GM18861 (cell line): ENCODE measurements around the gene LTF.

Experiments
- ATAC-seq: cut with Tn5 transposase; IDR thresholded peaks from one replicate; pipeline ENCODE4 v1.9.1; 2021; ENCODE audit not compliant: unreplicated experiment

The LTF gene

DNA sequence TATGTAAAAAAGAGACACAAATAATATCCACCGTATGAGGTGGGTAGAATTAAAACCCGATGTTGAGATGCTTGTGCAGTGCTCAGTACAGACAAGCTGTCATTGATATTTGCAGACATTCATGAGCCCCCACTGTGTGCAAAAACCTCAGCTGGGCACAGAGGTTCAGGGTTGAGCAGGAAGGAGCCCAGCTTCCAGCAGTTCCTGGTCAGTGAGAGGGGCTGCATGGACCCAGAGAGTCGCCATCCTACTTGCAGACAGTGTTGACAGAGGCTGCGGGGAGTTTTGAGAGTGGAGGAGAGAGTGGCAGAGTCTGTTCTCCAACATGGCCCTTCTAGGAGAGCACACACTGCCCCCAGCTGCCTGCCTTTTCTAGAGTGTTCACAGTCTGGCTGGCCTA lies 6.1 kb upstream of the LTF start:
- no peak for ATAC-seq

DNA sequence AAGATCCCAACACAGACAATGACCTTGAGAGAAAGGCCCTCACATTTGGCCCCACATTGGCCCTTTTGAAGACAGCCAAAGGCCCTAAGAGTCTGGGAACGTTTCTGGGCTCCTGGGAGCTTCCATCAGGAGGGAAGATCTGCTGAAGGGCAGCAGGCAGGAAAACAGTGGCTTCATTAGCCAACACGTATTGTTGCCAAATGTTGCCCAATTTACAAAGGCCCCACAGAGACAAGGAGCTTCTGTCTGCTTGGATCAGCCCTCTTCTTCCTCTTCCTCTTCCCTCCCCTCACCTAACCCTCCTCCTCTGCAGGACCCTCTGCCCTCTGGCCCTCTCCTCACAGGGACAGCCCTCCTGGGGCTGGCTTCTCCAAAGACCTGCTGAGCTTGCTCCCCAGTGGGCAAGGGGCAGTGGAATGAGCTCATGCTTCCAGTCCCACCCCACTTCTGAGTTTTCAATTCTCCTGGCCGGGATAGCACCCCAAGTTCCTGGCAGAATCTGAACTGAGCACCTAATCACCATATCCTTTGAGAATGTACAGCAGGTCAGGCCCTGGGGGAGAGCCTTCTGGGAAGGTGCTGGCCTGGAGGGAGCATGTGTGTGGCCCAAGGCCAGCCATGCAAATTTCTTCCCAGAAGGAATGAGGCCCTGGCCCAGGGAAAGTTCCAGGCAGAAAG lies 5.1 kb upstream of the LTF start:
- ATAC-seq: no peak

DNA sequence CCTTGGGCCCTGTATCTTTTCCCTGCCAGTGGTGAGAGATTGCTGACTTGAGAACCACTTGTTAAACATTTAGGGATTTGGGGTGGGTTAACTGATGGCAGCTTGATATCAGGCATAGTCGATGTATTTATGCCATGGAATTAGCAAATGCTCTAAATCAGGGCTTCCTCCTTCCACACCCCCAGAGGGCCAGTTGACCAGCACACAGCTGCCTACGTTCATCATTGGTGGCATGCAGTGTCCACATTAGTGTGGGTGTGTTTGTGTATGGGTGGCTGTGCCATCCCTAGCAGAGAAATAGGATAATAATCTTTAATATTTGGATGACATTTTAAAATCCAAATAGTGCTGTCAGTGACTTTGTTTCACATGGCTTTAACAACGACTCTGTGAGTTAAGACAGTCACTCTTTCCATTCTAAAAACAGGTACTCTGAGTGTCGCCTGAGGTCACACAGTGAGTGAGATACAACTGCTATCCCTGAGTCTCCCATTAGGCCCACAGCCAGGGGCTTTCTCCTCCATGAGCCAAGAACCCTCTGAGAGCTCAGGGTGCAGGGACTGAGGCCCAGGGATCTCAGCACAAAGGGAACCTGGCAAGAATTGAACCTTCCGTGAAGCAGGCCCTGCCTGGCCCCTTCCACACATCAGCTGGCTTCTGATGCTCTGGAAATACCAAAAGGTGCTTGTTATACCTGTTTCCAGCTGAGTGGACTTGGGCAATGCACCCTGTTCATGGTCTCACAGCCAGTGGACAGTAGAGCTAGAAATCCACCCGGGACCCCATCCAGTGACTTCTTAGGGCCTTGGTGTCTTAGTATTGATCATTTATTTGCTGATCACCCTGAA lies 4.3 kb upstream of the LTF start:
- ATAC-seq: no peak

DNA sequence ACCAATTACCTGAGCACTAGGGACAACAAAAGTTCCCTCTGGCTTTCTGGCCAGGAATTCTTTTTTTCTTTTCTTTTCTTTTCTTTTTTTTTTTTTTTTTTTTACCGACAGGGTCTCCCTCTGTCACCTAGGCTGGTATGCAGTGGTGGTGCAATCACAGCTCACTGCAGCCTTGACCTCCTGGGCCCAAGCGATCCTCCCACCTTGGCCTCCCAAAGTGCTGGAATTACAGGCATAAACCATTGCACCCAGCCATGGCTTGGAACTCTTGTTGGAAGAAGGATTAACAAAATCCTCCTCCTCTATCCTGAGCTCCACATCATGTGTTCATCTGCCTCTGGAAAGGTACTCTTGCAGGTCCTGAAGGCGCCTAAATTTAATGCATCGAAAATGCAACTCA lies 2.9 kb upstream of the LTF start:
- no peak for ATAC-seq

DNA sequence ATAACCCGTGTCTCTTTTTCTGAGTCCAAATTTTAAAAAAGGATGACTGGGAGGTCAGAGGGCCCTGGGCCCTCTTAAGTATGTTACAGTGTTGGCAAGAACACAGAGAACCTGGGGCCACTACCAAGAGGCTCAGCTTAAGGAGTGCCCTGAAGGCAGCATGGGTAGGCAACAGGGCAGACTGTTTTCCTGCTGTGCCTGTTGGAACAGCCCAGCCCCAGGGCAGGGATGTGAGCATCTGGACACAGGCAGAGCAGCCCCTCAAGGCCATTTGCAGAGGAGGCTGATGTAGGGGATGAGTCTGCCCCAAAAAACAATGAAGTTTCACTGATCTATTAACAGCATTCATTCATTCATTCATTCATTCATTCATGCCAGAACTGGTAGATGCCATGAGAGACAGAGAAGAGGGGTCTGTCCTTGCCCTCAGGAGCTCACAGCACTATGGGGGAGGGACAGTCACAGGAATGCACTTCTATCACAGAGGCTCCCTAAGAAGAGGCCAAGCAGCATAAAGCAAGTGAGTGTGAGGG lies 2.2 kb upstream of the LTF start:
- no peak for ATAC-seq

DNA sequence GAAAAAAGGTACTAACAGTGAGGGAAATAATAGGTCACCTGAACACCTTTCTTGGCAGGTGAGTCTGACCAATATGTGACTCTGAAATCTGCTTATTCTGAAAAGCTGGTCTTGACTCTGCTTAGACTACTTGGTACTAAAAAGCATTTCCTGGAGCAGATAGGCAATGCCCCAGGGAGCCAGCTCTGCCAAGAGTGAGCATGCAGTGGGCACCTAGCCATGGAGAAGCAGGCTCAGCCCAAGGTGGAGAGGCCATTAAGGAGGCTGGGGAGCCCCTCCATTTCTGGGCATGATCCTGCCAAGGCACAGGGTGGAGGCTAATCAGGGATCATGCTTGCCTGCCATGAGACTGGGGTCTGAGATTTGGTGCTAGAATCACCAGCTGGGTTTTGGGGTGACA lies 1.6 kb upstream of the LTF start:
- no peak for ATAC-seq

DNA sequence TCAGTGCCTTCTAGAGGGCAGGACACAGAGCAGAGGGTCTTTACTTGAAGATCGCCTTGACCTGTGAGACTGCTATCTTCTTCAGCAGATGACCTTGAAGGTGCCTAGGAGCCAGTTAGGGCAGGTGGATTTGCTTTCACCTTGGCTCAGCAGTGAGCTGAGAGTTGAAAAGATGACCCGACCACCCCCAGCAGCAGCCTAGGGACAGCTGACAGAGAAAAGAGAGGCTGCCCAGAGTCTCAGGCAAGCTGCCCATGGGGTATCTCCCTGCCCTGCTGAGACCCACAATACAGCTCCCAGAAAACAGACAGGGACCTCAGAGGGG lies 453 bp upstream of the LTF start:
- ATAC-seq: no peak

DNA sequence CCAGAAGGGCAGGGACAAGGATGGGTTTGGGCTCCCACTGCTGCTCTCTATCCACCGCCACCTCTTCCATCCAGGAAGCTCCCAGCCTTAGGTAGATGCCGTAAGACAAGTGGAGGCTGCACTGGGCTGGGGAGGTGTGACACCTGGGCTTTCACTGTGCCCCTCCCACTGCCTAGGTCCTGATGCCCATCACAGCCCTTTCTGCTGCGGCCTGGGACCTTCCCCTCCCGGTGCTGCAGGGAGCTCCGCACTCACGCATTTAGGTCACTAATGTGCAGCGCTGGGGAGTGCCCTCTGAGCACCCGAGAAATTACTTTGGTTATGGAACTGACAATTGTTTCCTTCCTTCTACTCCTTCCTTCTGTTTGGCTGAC lies 850 bp downstream of the LTF start:
- ATAC-seq: no peak

DNA sequence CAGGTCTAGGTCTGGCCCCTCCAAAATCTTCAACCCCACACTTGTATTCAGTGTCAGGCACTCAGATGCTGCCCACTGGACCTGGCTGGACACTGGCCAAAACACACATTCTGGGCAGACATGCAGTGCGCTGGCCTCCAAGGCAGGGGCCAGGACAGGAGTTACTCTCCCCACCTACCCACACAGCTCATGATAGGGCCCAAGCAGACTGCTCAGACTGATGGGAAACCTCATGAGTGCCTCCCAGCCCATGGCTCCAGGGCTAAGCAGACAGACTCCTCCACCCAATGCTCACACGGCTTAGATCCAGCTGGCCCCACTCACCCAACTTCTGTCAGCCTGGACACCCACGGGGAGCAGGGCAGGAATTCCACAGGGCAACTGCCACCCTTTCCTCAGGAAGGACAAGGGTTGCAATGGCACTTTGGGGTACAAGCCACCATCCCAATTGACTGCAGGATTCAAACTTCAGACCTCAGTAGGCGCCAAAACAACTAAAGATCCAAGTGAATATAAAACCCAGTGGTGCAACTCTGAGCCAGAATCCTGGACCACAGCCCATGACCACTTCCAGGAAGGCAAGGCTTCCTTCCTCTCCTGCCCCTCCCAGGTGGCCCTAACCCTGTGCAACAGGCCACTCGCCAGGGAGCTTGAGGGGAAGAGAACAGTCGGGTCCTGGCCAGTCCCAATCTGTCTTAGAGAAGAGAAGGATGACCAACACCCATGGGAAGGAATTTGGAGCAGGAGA lies 1.4 kb downstream of the LTF start:
- no peak for ATAC-seq

DNA sequence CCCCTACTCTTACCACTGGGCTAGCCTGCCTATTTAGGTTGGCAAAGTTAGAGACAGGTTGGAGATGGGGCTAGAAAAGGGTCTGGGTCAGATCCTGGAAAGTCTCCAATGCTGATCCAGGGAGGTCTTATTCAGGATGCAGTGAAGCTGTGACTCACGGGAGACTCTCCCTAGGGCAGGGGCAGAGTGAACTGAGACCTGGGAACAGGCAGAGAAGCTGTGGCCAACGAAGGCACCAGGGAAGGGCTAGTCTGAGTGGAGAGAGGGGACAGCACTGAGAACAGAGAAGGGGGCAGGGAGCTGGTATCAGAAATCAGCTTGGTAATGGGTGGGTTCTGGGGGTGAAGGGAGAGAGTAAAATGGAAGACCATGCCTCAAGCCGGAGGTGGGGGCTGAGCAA lies 2.2 kb downstream of the LTF start:
- ATAC-seq: no peak

DNA sequence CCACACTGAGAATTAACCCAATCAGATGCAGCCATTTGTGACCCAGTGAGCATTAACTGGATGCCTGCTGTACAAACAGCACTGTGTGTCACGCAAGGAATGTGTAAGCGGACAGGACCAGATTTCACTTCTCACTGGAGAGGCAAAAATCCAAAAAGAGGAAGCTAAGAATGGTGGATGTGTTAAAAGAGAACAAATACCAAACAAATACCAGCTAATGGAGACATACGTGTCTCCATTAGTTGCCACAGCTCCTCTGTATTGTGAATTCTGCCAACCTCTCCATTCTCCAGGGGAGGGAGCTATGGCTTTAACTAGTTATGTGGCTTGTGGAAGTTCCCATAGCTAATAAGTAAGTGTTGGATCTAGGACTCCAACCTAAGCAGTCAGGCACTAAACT lies 2.6 kb downstream of the LTF start:
- no peak for ATAC-seq

DNA sequence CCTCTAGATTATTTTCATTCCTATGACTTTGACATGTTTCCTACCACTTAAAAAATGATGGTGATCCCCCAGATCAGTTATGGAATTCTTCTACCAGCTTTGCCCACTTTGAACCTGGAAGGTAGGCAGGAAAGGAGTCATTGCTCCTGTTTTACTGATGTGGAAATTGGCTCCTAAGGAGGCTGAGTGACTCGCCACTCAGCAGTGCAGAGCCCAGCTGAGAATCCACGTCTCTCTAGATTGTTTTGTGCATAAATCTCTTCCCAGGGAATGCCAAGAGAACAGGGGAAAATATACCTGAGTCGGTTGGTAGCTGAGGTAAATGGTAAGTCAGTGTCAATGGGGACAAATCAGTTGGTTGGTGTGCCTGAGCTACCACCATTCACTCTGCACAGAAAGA lies 4.7 kb downstream of the LTF start:
- no peak for ATAC-seq

DNA sequence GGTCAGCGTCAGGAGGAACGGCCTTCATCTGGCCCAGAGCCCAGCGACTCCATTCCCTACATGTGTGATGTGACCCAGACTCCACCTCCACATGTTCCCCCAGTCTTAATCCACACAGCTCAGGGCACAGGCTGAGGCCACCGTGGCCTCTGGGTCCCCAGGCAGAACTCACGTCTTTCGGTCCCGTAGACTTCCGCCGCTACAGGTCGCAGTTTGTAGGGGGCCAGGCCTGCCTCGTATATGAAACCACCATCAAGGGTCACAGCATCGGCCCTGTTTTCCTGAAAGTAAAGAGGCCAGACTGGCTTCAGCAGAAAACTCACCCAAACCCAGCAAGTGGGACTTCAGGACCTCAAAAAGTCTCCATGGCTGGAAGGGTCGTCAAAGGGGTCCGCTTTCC lies 8.6 kb downstream of the LTF start:
- no peak for ATAC-seq

DNA sequence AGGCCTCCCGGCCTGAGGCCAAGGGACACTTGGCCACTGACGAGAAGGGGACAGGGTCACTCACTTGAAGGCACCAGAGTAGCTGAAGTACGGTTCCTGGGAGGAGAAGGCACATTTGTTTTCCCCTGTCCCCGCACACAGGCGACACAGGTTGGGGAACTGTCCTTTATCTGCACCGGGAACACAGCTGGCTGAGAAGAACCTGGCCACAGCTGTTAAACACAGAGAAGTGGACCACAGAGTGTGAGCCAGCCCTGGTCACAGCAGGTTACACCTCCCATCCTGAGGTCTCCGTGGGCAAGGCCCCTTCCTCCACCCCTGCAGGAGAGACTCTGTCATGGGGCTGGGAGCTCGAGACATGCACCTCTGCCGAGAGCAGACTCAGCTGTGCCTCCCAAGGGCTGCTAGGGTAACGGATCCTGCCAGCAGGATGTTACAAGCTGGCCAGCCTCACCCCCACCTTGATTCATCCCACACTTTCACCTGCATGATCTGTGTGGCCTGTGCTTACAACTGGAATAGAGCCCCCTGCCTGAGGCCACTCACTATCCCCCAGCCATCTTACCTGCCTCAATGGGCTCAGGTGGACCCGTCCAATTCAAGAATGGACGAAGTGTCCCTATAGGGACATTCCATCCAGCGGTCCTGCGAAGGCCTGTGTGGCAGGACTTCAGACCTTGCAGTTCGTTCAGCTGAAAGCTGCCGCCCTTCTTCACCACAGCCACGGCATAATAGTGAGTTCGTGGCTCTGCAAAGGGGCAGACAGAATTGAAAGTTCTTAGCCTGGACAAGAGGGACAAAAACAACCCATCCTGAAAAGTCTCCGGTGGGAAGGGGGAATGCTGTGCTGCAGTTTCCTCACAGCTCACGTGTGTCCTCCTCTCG lies 9.2 kb downstream of the LTF start:
- no peak for ATAC-seq

DNA sequence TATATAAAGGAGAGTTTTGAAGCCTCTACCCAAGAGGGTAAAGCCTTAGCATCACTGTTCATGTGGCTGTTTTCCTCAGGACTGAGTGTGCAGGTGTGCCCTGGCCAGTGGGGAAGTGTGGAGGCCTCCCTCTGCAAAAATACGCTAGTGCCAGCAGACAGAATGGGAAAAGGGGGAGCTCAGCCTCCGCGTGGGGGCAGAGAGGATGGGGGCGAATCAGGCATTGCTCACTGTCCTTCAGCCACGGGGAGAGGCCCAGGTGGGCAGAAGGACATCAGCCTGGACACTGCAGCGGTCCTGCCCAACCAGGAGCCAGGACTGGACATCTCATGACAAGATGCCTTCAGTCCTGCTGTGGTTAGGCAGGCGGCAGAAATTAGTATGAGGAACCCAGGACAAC lies 10.1 kb downstream of the LTF start:
- ATAC-seq: no peak

DNA sequence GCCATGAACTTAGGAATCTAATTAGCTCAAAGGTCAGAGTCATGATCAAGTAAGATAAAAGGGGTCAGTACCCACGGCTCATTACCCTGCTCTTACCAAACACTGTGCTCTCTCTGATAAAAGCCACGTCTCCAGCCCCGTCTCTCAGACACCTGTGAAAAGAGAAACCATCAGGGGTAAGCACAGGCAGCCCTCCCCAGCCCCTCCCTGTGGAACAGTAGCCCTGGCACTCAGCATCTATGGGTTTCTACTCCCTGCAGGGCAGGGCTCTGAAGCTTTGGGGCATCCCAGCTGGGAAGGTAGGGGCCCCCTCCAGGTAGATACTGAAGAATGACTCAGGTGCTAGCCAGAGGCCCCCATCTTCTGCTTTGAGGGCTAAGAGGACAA lies 10.5 kb downstream of the LTF start:
- ATAC-seq: no peak

DNA sequence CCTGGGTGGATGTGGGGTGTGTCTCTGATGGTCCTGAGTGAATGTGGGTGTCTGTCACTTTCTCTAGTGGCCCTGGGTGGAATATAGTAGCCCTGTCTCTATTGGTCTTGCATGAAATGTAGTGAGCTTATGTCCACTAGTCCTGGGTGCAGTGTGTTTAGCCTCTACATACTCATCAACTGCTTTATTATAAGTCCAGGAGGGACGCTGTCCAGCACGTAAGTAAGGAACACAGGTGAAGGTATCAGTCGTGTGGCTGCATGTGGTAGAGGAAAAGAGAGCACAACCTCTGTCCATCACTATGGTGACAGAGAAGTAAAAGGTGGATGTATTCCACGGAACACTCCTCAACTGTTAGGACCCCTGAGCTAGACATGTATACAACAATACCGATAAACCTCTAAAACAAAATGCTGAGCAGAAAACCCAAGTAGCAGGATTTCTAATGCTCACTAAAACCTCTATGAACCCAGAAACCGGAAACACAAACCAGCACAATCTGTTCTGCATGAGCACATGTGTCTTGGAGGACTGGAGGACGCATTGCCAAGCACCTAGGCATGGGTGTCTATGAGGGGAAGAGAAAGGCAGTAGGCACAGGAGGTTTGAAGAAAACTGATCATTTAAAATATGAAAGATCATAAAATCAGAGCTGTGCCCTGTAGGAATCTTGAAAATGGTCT lies 11.0 kb downstream of the LTF start:
- ATAC-seq: no peak

DNA sequence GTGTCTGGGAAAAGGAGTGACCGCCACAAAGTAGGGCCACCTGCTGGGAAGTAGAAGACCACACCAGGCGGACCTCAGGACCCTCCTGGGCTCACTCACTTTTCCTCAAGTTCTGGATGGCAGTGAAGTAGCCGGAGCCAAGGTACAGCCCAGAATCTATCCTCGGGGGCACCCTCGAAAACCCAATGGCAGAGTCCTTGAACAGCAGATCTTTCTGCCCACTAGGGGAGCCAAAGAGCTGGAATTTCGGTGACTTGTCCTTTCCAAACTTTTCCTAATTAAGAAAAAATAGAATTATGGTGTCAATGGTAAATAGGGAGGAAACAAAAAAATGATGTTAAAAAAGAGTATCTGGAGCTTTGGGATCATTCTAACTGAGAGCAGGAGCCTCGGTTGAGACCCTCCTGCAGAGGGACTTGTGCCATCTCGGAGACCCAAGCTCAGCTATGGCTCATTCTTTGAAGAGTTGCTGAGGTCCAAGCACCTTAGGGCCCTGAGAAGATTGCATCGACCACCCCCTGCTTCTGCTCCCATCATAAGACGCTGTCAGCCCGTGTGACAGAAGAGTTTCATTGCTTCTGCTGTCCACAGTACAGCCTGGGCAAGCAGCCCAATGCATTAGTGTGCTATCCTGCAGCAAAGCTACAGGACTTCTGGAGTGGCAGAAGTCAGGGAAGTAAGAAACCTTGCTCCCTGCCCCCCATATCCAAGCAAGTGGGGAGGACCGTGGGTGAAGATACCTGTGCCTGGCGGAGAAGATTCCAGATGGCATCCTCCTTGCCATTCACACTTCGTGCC lies 14.8 kb downstream of the LTF start:
- ATAC-seq: no peak

DNA sequence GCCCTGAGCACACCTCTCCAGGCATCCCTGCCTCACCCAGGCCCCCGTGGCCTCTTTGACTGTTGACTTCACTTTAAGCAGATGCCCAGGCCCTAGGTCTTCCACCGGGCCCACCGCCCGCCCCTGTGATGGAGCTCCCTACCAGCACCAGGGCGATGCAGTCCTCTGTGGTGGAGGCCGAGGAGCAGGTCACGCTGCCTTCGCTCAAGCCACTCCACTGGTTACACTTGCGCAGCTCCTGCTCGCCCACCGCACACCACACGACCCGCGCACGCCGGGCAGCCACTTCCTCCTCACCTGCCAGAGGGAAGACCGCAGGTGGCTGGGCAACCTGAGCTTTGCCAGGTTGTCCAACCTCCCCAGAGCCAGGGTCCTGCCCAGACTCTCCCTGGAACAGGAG lies 16.0 kb downstream of the LTF start:
- no peak for ATAC-seq
